Endothelial cell of umbilical vein (primary cell): Measurements from ENCODE around the gene BTN2A1.

ENCODE experiments used
- EZH2 ChIP-seq: IDR thresholded peaks from 2 replicates; pipeline ENCODE4 v1.6.1; 2012; ENCODE audit warnings: borderline replicate concordance, low read depth, mild to moderate bottlenecking, moderate library complexity, low read length, inconsistent platforms; ENCODE audit not compliant: severe bottlenecking
- MAX ChIP-seq: IDR thresholded peaks from 2 replicates; pipeline ENCODE4 v1.6.1; 2011; ENCODE audit not compliant: insufficient read depth, insufficient read length
- POLR2A ChIP-seq: IDR thresholded peaks from 2 replicates; pipeline ENCODE4 v1.6.1; 2012; ENCODE audit warnings: low read depth, mild to moderate bottlenecking, control low read depth, low read length
- POLR2AphosphoS5 ChIP-seq: IDR thresholded peaks from 2 replicates; pipeline ENCODE4 v1.6.1; 2012; ENCODE audit warnings: low read depth, mild to moderate bottlenecking, control low read depth, low read length, moderate library complexity; ENCODE audit not compliant: insufficient read depth
- TF ChIP-seq, protein P1 (sequence below), 2 donors: IDR thresholded peaks; 1 replicate in 1 of 2; 2 replicates in 1 of 2; pipeline ENCODE4 v1.5.1; 2011; ENCODE audit warnings: low read length in 2 of 2, mild to moderate bottlenecking in 2 of 2, moderate library complexity in 2 of 2, control low read depth in 1 of 2, inconsistent platforms in 1 of 2, low read depth in 1 of 2; ENCODE audit not compliant: insufficient read depth in 1 of 2; ENCODE audit errors: extremely low read depth in 1 of 2

- TF ChIP-seq, protein P1, sequence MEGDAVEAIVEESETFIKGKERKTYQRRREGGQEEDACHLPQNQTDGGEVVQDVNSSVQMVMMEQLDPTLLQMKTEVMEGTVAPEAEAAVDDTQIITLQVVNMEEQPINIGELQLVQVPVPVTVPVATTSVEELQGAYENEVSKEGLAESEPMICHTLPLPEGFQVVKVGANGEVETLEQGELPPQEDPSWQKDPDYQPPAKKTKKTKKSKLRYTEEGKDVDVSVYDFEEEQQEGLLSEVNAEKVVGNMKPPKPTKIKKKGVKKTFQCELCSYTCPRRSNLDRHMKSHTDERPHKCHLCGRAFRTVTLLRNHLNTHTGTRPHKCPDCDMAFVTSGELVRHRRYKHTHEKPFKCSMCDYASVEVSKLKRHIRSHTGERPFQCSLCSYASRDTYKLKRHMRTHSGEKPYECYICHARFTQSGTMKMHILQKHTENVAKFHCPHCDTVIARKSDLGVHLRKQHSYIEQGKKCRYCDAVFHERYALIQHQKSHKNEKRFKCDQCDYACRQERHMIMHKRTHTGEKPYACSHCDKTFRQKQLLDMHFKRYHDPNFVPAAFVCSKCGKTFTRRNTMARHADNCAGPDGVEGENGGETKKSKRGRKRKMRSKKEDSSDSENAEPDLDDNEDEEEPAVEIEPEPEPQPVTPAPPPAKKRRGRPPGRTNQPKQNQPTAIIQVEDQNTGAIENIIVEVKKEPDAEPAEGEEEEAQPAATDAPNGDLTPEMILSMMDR (IDR thresholded peaks at IDR 0.05; ENCODE audit: extremely low read depth in 1 of 2, insufficient read depth in 1 of 2, low read depth in 1 of 2, low read length in 2 of 2): no peak
- no peak for TF ChIP-seq POLR2A
- no peak for TF ChIP-seq MAX
- TF ChIP-seq EZH2: no peak
- no peak for TF ChIP-seq POLR2AphosphoS5
Measured at GRCh38 chr6:26483727-26484126, 26.0 kb downstream of the BTN2A1 start.
